ENCODE measurements around the gene APRT.
A peak's percentile ranks its signal among the peaks of the same experiment; 100 is the strongest.

The APRT gene

GRCh38 chr16:88804173-88804551, 7.6 kb downstream of the APRT start:
- TF ChIP-seq CTCF (IDR thresholded peaks at IDR 0.05; ENCODE audit: borderline replicate concordance, extremely low read depth, low read length, poor library complexity, severe bottlenecking) (no peak), EZH2 (IDR thresholded peaks at IDR 0.05; ENCODE audit: borderline replicate concordance, low read depth, low read length, severe bottlenecking) (no peak)
- Histone ChIP-seq H3K79me2 (ENCODE audit: insufficient read depth, low read length) (peaks cover 81% of the 10 kb centered on the region), H3K9me3 (ENCODE audit: insufficient read depth, low read length, severe bottlenecking) (no peaks in the 10 kb centered on the region), H3K27ac (ENCODE audit: low read length) (peak overlapping the region; percentile 95), H2AFZ (ENCODE audit: low read depth, low read length) (no peak overlapping the region), H3K4me3 (ENCODE audit: low read depth in 1 of 2, low read length in 2 of 2) (peak overlapping the region; percentile 66 to 76), H3K4me2 (ENCODE audit: insufficient read depth, low read length) (peak overlapping the region; percentile 87), H4K20me1 (ENCODE audit: insufficient read depth, low read length) (peaks cover 50% of the 10 kb centered on the region), H3K27me3 (ENCODE audit: insufficient read depth, low read length, poor library complexity) (no peaks in the 10 kb centered on the region), H3K9ac (ENCODE audit: low read depth, low read length) (peak overlapping the region; percentile 90), H3K36me3 (ENCODE audit: insufficient read depth, low read length) (peaks cover 73% of the 10 kb centered on the region), H3K4me1 (ENCODE audit: insufficient read depth, low read length) (peaks cover 77% of the 10 kb centered on the region)
- DNase-seq (no peak), ATAC-seq (ENCODE audit: insufficient read depth, low read depth) (no peak)

GRCh38 chr16:88803264-88803987, 8.3 kb downstream of the APRT start, which contains the start of gene CDT1:
TSS of gene CDT1 (plus strand) at chr16:88803789. CDS start at chr16:88803832, 43 bp downstream.
- peaks cover 44% of the 10 kb centered on the region for H4K20me1 ChIP-seq (ENCODE audit: insufficient read depth, low read length)
- peak within 1 kb of the TSS; percentile 95 for H3K27ac ChIP-seq (ENCODE audit: low read length)
- ATAC-seq (ENCODE audit: insufficient read depth, low read depth) (peak; percentile 4), DNase-seq (peak; percentile 89)
- H3K4me3 ChIP-seq (ENCODE audit: low read depth in 1 of 2, low read length in 2 of 2): peak within 1 kb of the TSS; percentile 66 to 76
- TF ChIP-seq EZH2 (IDR thresholded peaks at IDR 0.05; ENCODE audit: borderline replicate concordance, low read depth, low read length, severe bottlenecking): no peak
- H2AFZ ChIP-seq (ENCODE audit: low read depth, low read length): peak within 1 kb of the TSS; percentile 59
- peaks cover 79% of the 10 kb centered on the region for H3K4me1 ChIP-seq (ENCODE audit: insufficient read depth, low read length)
- H3K36me3 ChIP-seq (ENCODE audit: insufficient read depth, low read length): peaks cover 66% of the 10 kb centered on the region
- H3K79me2 ChIP-seq (ENCODE audit: insufficient read depth, low read length): peaks cover 75% of the 10 kb centered on the region
- H3K9me3 ChIP-seq (ENCODE audit: insufficient read depth, low read length, severe bottlenecking): no peaks in the 10 kb centered on the region
- no peaks in the 10 kb centered on the region for H3K27me3 ChIP-seq (ENCODE audit: insufficient read depth, low read length, poor library complexity)
- H3K9ac ChIP-seq (ENCODE audit: low read depth, low read length): peak within 1 kb of the TSS; percentile 90
- peak within 1 kb of the TSS; percentile 87 for H3K4me2 ChIP-seq (ENCODE audit: insufficient read depth, low read length)

- Histone ChIP-seq H3K27ac (ENCODE audit: low read length) (peak overlapping the region; percentile 75), H3K4me3 (ENCODE audit: low read depth in 1 of 2, low read length in 2 of 2) (no peak overlapping the region), H3K9ac (ENCODE audit: low read depth, low read length) (peak overlapping the region; percentile 90), H3K9me3 (ENCODE audit: insufficient read depth, low read length, severe bottlenecking) (no peaks in the 10 kb centered on the region), H2AFZ (ENCODE audit: low read depth, low read length) (no peak overlapping the region), H3K79me2 (ENCODE audit: insufficient read depth, low read length) (peaks cover 46% of the 10 kb centered on the region), H3K36me3 (ENCODE audit: insufficient read depth, low read length) (peaks cover 34% of the 10 kb centered on the region), H3K4me2 (ENCODE audit: insufficient read depth, low read length) (no peak overlapping the region; the same call in 1 of the 2 replicates), H3K4me1 (ENCODE audit: insufficient read depth, low read length) (peaks cover 55% of the 10 kb centered on the region), H4K20me1 (ENCODE audit: insufficient read depth, low read length) (peaks cover 12% of the 10 kb centered on the region), H3K27me3 (ENCODE audit: insufficient read depth, low read length, poor library complexity) (no peaks in the 10 kb centered on the region)
- no peak for DNase-seq
- TF ChIP-seq CTCF (IDR thresholded peaks at IDR 0.05; ENCODE audit: borderline replicate concordance, extremely low read depth, low read length, poor library complexity, severe bottlenecking) (no peak), EZH2 (IDR thresholded peaks at IDR 0.05; ENCODE audit: borderline replicate concordance, low read depth, low read length, severe bottlenecking) (no peak)
- ATAC-seq (ENCODE audit: insufficient read depth, low read depth): no peak
These were observed 11.5 kb downstream of the APRT start for GRCh38 chr16:88800277-88800592.

GRCh38 chr16:88799569-88800276, 12.0 kb downstream of the APRT start:
- ATAC-seq (ENCODE audit: insufficient read depth, low read depth): peak; percentile 63
- TF ChIP-seq CTCF (IDR thresholded peaks at IDR 0.05; ENCODE audit: borderline replicate concordance, extremely low read depth, low read length, poor library complexity, severe bottlenecking) (no peak), EZH2 (IDR thresholded peaks at IDR 0.05; ENCODE audit: borderline replicate concordance, low read depth, low read length, severe bottlenecking) (no peak)
- DNase-seq: peak; percentile 94
- Histone ChIP-seq H3K9me3 (ENCODE audit: insufficient read depth, low read length, severe bottlenecking) (no peaks in the 10 kb centered on the region), H3K4me1 (ENCODE audit: insufficient read depth, low read length) (peaks cover 55% of the 10 kb centered on the region), H3K27ac (ENCODE audit: low read length) (peak overlapping the region; percentile 88), H3K4me2 (ENCODE audit: insufficient read depth, low read length) (peak overlapping the region; percentile 34), H3K4me3 (ENCODE audit: low read depth in 1 of 2, low read length in 2 of 2) (no peak overlapping the region; a peak in 1 of 4 replicates), H2AFZ (ENCODE audit: low read depth, low read length) (no peak overlapping the region), H3K9ac (ENCODE audit: low read depth, low read length) (peak overlapping the region; percentile 39), H3K79me2 (ENCODE audit: insufficient read depth, low read length) (peaks cover 41% of the 10 kb centered on the region), H4K20me1 (ENCODE audit: insufficient read depth, low read length) (peaks cover 7% of the 10 kb centered on the region), H3K36me3 (ENCODE audit: insufficient read depth, low read length) (peaks cover 29% of the 10 kb centered on the region), H3K27me3 (ENCODE audit: insufficient read depth, low read length, poor library complexity) (no peaks in the 10 kb centered on the region)
